HEK293T (cell line): ENCODE measurements around the gene XRN2.

ENCODE experiments used
- BHLHE40 ChIP-seq: fragments of 450-650 bp; IDR thresholded peaks from 2 replicates; pipeline ENCODE4 v1.6.1; 2016; ENCODE audit warnings: mild to moderate bottlenecking, moderate library complexity, borderline replicate concordance
- FOXK2 ChIP-seq: fragments of 450-650 bp; IDR thresholded peaks from 2 replicates; pipeline ENCODE4 v1.6.1; 2016; ENCODE audit warnings: mild to moderate bottlenecking
- FOXM1 ChIP-seq: fragments of 450-650 bp; IDR thresholded peaks from 2 replicates; pipeline ENCODE4 v1.6.1; 2017; ENCODE audit warnings: mild to moderate bottlenecking, borderline replicate concordance
- HDGF ChIP-seq: fragments of 450-650 bp; IDR thresholded peaks from 2 replicates; pipeline ENCODE4 v1.6.1; 2017; ENCODE audit warnings: antibody characterized with exemption, borderline replicate concordance
- NFRKB ChIP-seq: fragments of 450-650 bp; IDR thresholded peaks from 2 replicates; pipeline ENCODE4 v1.6.1; 2016; ENCODE audit warnings: mild to moderate bottlenecking, moderate library complexity
- PKNOX1 ChIP-seq: fragments of 450-650 bp; IDR thresholded peaks from 2 replicates; pipeline ENCODE4 v1.6.1; 2016
- SP1 ChIP-seq: fragments of 450-650 bp; IDR thresholded peaks from 2 replicates; pipeline ENCODE4 v1.6.1; 2017
- TARDBP ChIP-seq: fragments of 450-650 bp; IDR thresholded peaks from 2 replicates; pipeline ENCODE4 v1.6.1; 2016
- ZNF384 ChIP-seq: fragments of 450-650 bp; IDR thresholded peaks from 2 replicates; pipeline ENCODE4 v1.6.1; 2016

GRCh38 chr20:21269772-21270171, 33.4 kb upstream of the XRN2 start:
- TF ChIP-seq FOXM1 (no peak), FOXK2 (no peak), BHLHE40 (no peak), SP1 (no peak), NFRKB (no peak), HDGF (no peak), PKNOX1 (no peak), TARDBP (no peak), ZNF384 (no peak)
